Pancreas (tissue), 10 donors: ENCODE measurements around the gene SWSAP1. TPM values are rescaled to one million over a fixed set of nuclear protein-coding genes. Genes with fewer than 3 reads are reported as not detected.
A peak's percentile ranks its signal among the peaks of the same experiment; 100 is the strongest.
"Not testable (repeated sequence)": the region's sequence is repeated elsewhere in the genome, so short reads cannot be mapped to it uniquely, and the experiment has no call there.

Experiments
- ATAC-seq, 4 donors: fragments of 200-7000 bp; cut with Tn5 transposase; one replicate each; pipeline versions ENCODE4 v1.8.0 to v1.9.1; 2020; ENCODE audit warnings: mild to moderate bottlenecking in 4 of 4, moderate library complexity in 4 of 4
- DNase-seq, 6 donors: peaks; one replicate each; pipeline ENCODE4 v3.0.0-alpha.2; 2020
- FAIRE-seq: peaks from 2 replicates; lab custom pipeline; 2012; peaks lifted over from hg19 to GRCh38; lab: Jason Lieb, UNC
- H3K27ac ChIP-seq, 4 donors: fragments of 200-600 bp; sonication (generic); 1 replicate in 3 of 4; 2 replicates in 1 of 4; pipeline versions ENCODE4 v1.5.0 to v1.8.0; 2020
- H3K27me3 ChIP-seq, 4 donors: fragments of 200-600 bp; one replicate each; pipeline ENCODE4 v1.8.0; 2021
- H3K36me3 ChIP-seq, 3 donors: fragments of 200-600 bp; sonication (generic) in 1 of 3; one replicate each; pipeline versions ENCODE4 v1.5.0 to v1.8.0; 2020 to 2021
- H3K4me1 ChIP-seq, 3 donors: fragments of 200-600 bp; one replicate each; pipeline ENCODE4 v1.8.0; 2021
- H3K4me3 ChIP-seq, 4 donors: fragments of 200-600 bp; sonication (generic) in 2 of 4; one replicate each; pipeline versions ENCODE4 v1.5.0 to v1.8.0; 2020 to 2021
- H3K9me3 ChIP-seq, 4 donors: fragments of 200-600 bp; one replicate each; pipeline ENCODE4 v1.8.0; 2021
- CTCF ChIP-seq, 4 donors: fragments of 200-600 bp; sonication (generic) in 3 of 4; IDR thresholded peaks; one replicate each; pipeline versions ENCODE4 v1.5.0 to v1.8.0; 2021; ENCODE audit warnings: antibody characterized with exemption in 4 of 4
- WGBS, 2 donors: extraction: QIAGEN DNeasy Blood & Tissue Kit; methylation state at CpG; one replicate each; pipeline ENCODE4 v1.1.7; 2013; 5-methylcytosine and 5-hydroxymethylcytosine counted together
- intact Hi-C, 3 donors: fragments of 100-400 bp; cut with DNase I; formaldehyde crosslinking; loops; one replicate each; pipeline versions ENCODE4 v1.11.1 to v1.14.2; 2022
- polyA plus RNA-seq, 2 donors: library from polyadenylated mRNA; stranded (reverse); fragments of 200-250 nt; gene quantifications; one replicate each; pipeline ENCODE4 v1.2.3, GENCODE V29; 2013
- total RNA-seq, 6 donors: library from RNA; stranded (reverse); fragmentation: NEBNext Ultra II Directional in 4 of 6; extraction: Animal tissue kit (Norgen Biotek cat#: 25700) in 4 of 6; gene quantifications; one replicate each; pipeline versions ENCODE4 v1.2.1 to v1.2.4, GENCODE V29; 2021 to 2023
- donor health status: healthy with polysubstance abuse.
- donor health status: DM: no; HTN: no; CAD: no; lungs with moderate emphysema.
- donor health status: DM: no; HTN: no; CAD: no.
- donor health status: control.
- donor health status: control.
- donor health status: Bipolar disorder and iron deficiency.
- donor health status: DM: yes; HTN: yes; CAD: no.
- donor health status: DM: no; HTN: no; CAD: no.
- donor health status: DM: no; HTN: no; CAD: no.
- donor health status: DM: yes; HTN: yes; CAD: no.

Gene SWSAP1
- total and polyA plus RNA-seq, 8 donors, result 0.55 to 2.7 (median 1.3) TPM

GRCh38 chr19:11401808-11402543 lies 27.5 kb downstream of the SWSAP1 start:
- intact Hi-C loops, result no loop called here
- Histone ChIP-seq H3K27ac (no peak overlapping the region), H3K9me3 (no peaks in the 10 kb centered on the region), H3K4me1 (no peaks in the 10 kb centered on the region), H3K27me3 (no peaks in the 10 kb centered on the region), H3K36me3 (peaks cover 0 to 22% (median 0%) of the 10 kb centered on the region in 3 donors), H3K4me3 (no peak overlapping the region)
- no peak for FAIRE-seq
- WGBS, 2 donors, result 82 to 86% methylated on average over 4 to 9 of the region's 9 CpGs
- no peak for TF ChIP-seq CTCF (IDR thresholded peaks at IDR 0.05)
- peak in 2 of 6 donors; percentile 17 to 77 for DNase-seq
- no peak for ATAC-seq

GRCh38 chr19:11404588-11405222 lies 30.2 kb downstream of the SWSAP1 start:
- DNase-seq (peak in 1 of 6 donors; percentile 6), FAIRE-seq (no peak)
- no peaks in the 10 kb centered on the region for H3K27me3 ChIP-seq

GRCh38 chr19:11405846-11406643 lies 31.6 kb downstream of the SWSAP1 start:
- intact Hi-C loops, result no loop called here
- Histone ChIP-seq H3K27ac (no peak overlapping the region), H3K9me3 (no peaks in the 10 kb centered on the region), H3K27me3 (no peaks in the 10 kb centered on the region), H3K4me1 (no peaks in the 10 kb centered on the region), H3K4me3 (no peak overlapping the region), H3K36me3 (peaks cover 0 to 7% (median 0%) of the 10 kb centered on the region in 3 donors)
- no peak for ATAC-seq
- FAIRE-seq, result no peak
- DNase-seq, result peak in 2 of 6 donors; percentile 15 to 63
- 82 to 87% methylated on average over 39 to 44 of the region's 44 CpGs for WGBS, 2 donors
- no peak for TF ChIP-seq CTCF (IDR thresholded peaks at IDR 0.05)

More at GRCh38 chr19:11404588-11405222, 30.2 kb downstream of the SWSAP1 start:
- no peak for ATAC-seq
- intact Hi-C loops, result no loop called here
- no peak for TF ChIP-seq CTCF (IDR thresholded peaks at IDR 0.05)
- no peak overlapping the region for H3K4me3 ChIP-seq
- H3K9me3 ChIP-seq, result no peaks in the 10 kb centered on the region
- H3K27ac ChIP-seq, result no peak overlapping the region
- H3K4me1 ChIP-seq, result no peaks in the 10 kb centered on the region
- H3K36me3 ChIP-seq, result peaks cover 0 to 7% (median 0%) of the 10 kb centered on the region in 3 donors
- 78 to 82% methylated on average over 9 of the region's 9 CpGs for WGBS, 2 donors

GRCh38 chr19:11406703-11407236 lies 32.3 kb downstream of the SWSAP1 start:
- H3K27ac ChIP-seq, H3K36me3 ChIP-seq, H3K4me3 ChIP-seq, H3K9me3 ChIP-seq, H3K27me3 ChIP-seq, H3K4me1 ChIP-seq, ATAC-seq, DNase-seq, FAIRE-seq, intact Hi-C loops: not testable (repeated sequence)
- WGBS, 2 donors, result 93 to 94% methylated on average over 12 of the region's 12 CpGs

- Histone ChIP-seq H3K36me3 (peaks cover 0 to 6% (median 0%) of the 10 kb centered on the region in 3 donors), H3K27me3 (no peaks in the 10 kb centered on the region), H3K27ac (no peak overlapping the region), H3K4me3 (no peak overlapping the region), H3K4me1 (no peaks in the 10 kb centered on the region), H3K9me3 (no peaks in the 10 kb centered on the region)
- no peak for TF ChIP-seq CTCF (IDR thresholded peaks at IDR 0.05)
- FAIRE-seq, result no peak
- DNase-seq, result no peak
- no peak for ATAC-seq
- intact Hi-C loops, result no loop called here
- WGBS, 2 donors, result 92 to 98% methylated on average over 4 of the region's 4 CpGs
Observed at GRCh38 chr19:11408591-11408990, 34.1 kb downstream of the SWSAP1 start.
